Right ventricle myocardium superior (tissue), 1 donor: ENCODE measurements around the gene RARS1. TPM values are rescaled to one million over a fixed set of nuclear protein-coding genes. Genes with fewer than 3 reads are reported as not detected.

ENCODE experiments used
- ATAC-seq: fragments of 200-7000 bp; cut with Tn5 transposase; one replicate; pipeline ENCODE4 v1.9.1; 2020; ENCODE audit warnings: mild to moderate bottlenecking; ENCODE audit not compliant: poor library complexity
- DNase-seq: peaks from one replicate; pipeline ENCODE4 v3.0.0-alpha.2; 2020
- intact Hi-C: fragments of 100-400 bp; cut with DNase I; formaldehyde crosslinking; loops from one replicate; pipeline ENCODE4 v1.11.2; 2022
- total RNA-seq: library from RNA; stranded (reverse); fragmentation: NEBNext Ultra II Directional; extraction: Animal tissue kit (Norgen Biotek cat#: 25700); gene quantifications from one replicate; pipeline ENCODE4 v1.2.1, GENCODE V29; 2021
- donor health status: DM: no; HTN: yes; CAD: no; lungs with severe emphysema.

Gene RARS1
- total RNA-seq, 1 donor from 2014 or later = 41.8 TPM

GRCh38 chr5:168474319-168474718, 12.0 kb upstream of the RARS1 start:
- intact Hi-C loops = no loop called here
- no peak for ATAC-seq

GRCh38 chr5:168477060-168477459, 9.2 kb upstream of the RARS1 start:
- DNase-seq (no peak), ATAC-seq (no peak)
- intact Hi-C loops = no loop called here

More at GRCh38 chr5:168474319-168474718, 12.0 kb upstream of the RARS1 start:
- DNase-seq = no peak

GRCh38 chr5:168479166-168479565, 7.1 kb upstream of the RARS1 start:
- DNase-seq (no peak), ATAC-seq (no peak)
- intact Hi-C loops = no loop called here

GRCh38 chr5:168480601-168481000, 5.7 kb upstream of the RARS1 start:
- ATAC-seq (no peak), DNase-seq (no peak)
- intact Hi-C loops = loop anchor here (10.0 kb wide), 1 partner anchor 216 kb away; no protein-coding TSS in a partner anchor

GRCh38 chr5:168481330-168481788, 4.9 kb upstream of the RARS1 start:
- ATAC-seq (no peak), DNase-seq (no peak)
- intact Hi-C loops = loop anchor here (10.0 kb wide), 1 partner anchor 217 kb away; no protein-coding TSS in a partner anchor

GRCh38 chr5:168482361-168482760, 3.9 kb upstream of the RARS1 start:
- DNase-seq (no peak), ATAC-seq (no peak)
- intact Hi-C loops = loop anchor here (10.0 kb wide), 1 partner anchor 218 kb away; no protein-coding TSS in a partner anchor

GRCh38 chr5:168489059-168489458, 2.8 kb downstream of the RARS1 start:
- no peak for ATAC-seq
- DNase-seq = no peak
- intact Hi-C loops = loop anchor here (10.0 kb wide), 1 partner anchor 224 kb away; no protein-coding TSS in a partner anchor

- intact Hi-C loops = loop anchor here (10.0 kb wide), 1 partner anchor 71 kb away; no protein-coding TSS in a partner anchor
- ATAC-seq (no peak), DNase-seq (no peak)
Measured at GRCh38 chr5:168494057-168494555, 7.8 kb downstream of the RARS1 start.

GRCh38 chr5:168502563-168503237, 16.4 kb downstream of the RARS1 start:
- no peak for ATAC-seq
- intact Hi-C loops = no loop called here
- no peak for DNase-seq

- DNase-seq = no peak
- no peak for ATAC-seq
- intact Hi-C loops = no loop called here
Measured at GRCh38 chr5:168513861-168514428, 27.7 kb downstream of the RARS1 start.

GRCh38 chr5:168525856-168526255, 39.6 kb downstream of the RARS1 start:
- ATAC-seq (no peak), DNase-seq (no peak)
- intact Hi-C loops = no loop called here

- ATAC-seq (no peak), DNase-seq (no peak)
- intact Hi-C loops = no loop called here
Measured at GRCh38 chr5:168527756-168528295, 41.6 kb downstream of the RARS1 start.

- intact Hi-C loops = no loop called here
- DNase-seq (no peak), ATAC-seq (no peak)
Measured at GRCh38 chr5:168528521-168529373, 42.5 kb downstream of the RARS1 start, which contains the start of gene FBLL1. FBLL1 (plus strand) TSS chr5:168529305; CDS start chr5:168529505, 200 bp downstream.

- no peak for DNase-seq
- ATAC-seq = no peak
- intact Hi-C loops = no loop called here
Measured at GRCh38 chr5:168529374-168530234, 43.3 kb downstream of the RARS1 start.

GRCh38 chr5:168530621-168531150, 44.4 kb downstream of the RARS1 start:
- DNase-seq (no peak), ATAC-seq (no peak)
- intact Hi-C loops = no loop called here

GRCh38 chr5:168531191-168531590, 44.9 kb downstream of the RARS1 start:
- DNase-seq (no peak), ATAC-seq (no peak)
- intact Hi-C loops = no loop called here

GRCh38 chr5:168531987-168532864, 46.0 kb downstream of the RARS1 start:
- intact Hi-C loops = no loop called here
- DNase-seq = no peak
- no peak for ATAC-seq
